Heart left ventricle (tissue), 13 donors: ENCODE results near the gene TACSTD2.

Source experiments
- POLR2A ChIP-seq, 2 donors: fragments of 450-650 bp; IDR thresholded peaks; one replicate each; pipeline ENCODE4 v1.6.1; 2017; ENCODE audit warnings: antibody characterized with exemption in 2 of 2, mild to moderate bottlenecking in 2 of 2, moderate library complexity in 2 of 2
- TF ChIP-seq, protein P1 (sequence below), 12 donors: fragments of 200-600 bp; sonication (generic) in 4 of 12; IDR thresholded peaks; one replicate each; pipeline versions ENCODE4 v1.5.0 to v1.8.0; 2018 to 2022; ENCODE audit warnings: antibody characterized with exemption in 12 of 12, mild to moderate bottlenecking in 5 of 12
- donor health status: ischemic (EF 13 %, LVEDD 7.1; RV severe dilation, severe dysfunction).
- donor health status: DM: no; HTN: yes; CAD: no.
- donor health status: DM: no; HTN: no; CAD: no.
- donor health status: ischemic (EF 25% LVEDD 6.9; RV normal size, moderate dysfunction).
- donor health status: ischemic (EF 25% LVEDD 5.7; RV mildly dilated, moderate dysfunction).
- donor health status: ischemic (EF 35%, LVEDD 5.7; RV mildly dilated, moderate dysfunction).
- donor health status: nonischemic (EF 11% LVEDD 7.7; RV severe dilation, severe dysfunction).
- donor health status: DM: yes; HTN: yes; CAD: no.
- donor health status: PGD.
- donor health status: ischemic (EF 29% LVEDD 5.4; RV normal size, mild dysfunction).
- donor health status: nonischemic (EF 23%, LVEDD 6.1; RV moderate dilation, normal function).

DNA sequence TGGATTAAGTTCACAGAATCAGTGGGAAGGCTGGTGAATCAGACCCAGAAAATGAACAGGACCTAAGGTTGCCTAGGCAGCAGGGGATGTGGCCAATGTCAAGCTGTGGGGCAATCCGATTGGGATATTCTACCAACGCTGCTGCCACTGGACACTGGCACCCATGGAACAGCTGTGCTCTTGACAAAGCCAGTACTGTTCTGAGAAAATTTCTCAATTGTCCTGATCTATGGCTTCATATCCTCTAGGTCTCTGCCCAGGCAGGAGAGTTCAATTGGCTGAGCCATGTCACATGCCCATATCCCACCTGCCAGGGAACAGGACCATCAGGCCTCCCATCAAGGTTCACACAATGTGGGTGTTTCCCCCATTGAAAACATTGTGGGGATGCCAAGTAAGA lies 6.2 kb downstream of the TACSTD2 start:
- TF ChIP-seq, protein P1, sequence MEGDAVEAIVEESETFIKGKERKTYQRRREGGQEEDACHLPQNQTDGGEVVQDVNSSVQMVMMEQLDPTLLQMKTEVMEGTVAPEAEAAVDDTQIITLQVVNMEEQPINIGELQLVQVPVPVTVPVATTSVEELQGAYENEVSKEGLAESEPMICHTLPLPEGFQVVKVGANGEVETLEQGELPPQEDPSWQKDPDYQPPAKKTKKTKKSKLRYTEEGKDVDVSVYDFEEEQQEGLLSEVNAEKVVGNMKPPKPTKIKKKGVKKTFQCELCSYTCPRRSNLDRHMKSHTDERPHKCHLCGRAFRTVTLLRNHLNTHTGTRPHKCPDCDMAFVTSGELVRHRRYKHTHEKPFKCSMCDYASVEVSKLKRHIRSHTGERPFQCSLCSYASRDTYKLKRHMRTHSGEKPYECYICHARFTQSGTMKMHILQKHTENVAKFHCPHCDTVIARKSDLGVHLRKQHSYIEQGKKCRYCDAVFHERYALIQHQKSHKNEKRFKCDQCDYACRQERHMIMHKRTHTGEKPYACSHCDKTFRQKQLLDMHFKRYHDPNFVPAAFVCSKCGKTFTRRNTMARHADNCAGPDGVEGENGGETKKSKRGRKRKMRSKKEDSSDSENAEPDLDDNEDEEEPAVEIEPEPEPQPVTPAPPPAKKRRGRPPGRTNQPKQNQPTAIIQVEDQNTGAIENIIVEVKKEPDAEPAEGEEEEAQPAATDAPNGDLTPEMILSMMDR (IDR thresholded peaks at IDR 0.05), result no peak
- no peak for TF ChIP-seq POLR2A (IDR thresholded peaks at IDR 0.05)
